A673 (cell line): ENCODE measurements around the gene CERKL. TPM values are rescaled to one million over a fixed set of nuclear protein-coding genes. Genes with fewer than 3 reads are reported as not detected.

Source experiments
- BruUV-seq: library from RNA; stranded (reverse); fragments of 400-500 nt; replicated peaks from 2 replicates; lab custom pipeline; 2021; lab: Mats Ljungman, UMichigan
- CTCF ChIA-PET: fragments of 300-600 bp; sonication (Branson Sonifier 250); formaldehyde crosslinking; loops from one replicate; lab custom pipeline; 2022; ENCODE audit warnings: antibody characterized with exemption; lab: Charles Lee
- POLR2A ChIA-PET: fragments of 300-600 bp; sonication (Branson Sonifier 250); formaldehyde crosslinking; loops from one replicate; lab custom pipeline; 2022; ENCODE audit warnings: antibody characterized with exemption; ENCODE audit not compliant: low non-redundant PET; lab: Charles Lee
- DNase-seq: peaks from one replicate; pipeline ENCODE4 v3.0.0-alpha.2; 2015; ENCODE audit warnings: low spot score
- H3K27ac ChIP-seq: fragments of 200-600 bp; sonication (generic); 2 replicates; pipeline ENCODE4 v1.5.1; 2016; ENCODE audit warnings: mixed run types, low read depth, mild to moderate bottlenecking, mixed read lengths, antibody characterized with exemption, low read length; ENCODE audit not compliant: poor library complexity, severe bottlenecking
- H3K27me3 ChIP-seq: fragments of 200-600 bp; sonication (generic); replicated peaks from 2 replicates; pipeline ENCODE4 v1.6.1; 2017; ENCODE audit warnings: mixed run types, low read depth, mild to moderate bottlenecking, mixed read lengths, antibody characterized with exemption, low read length; ENCODE audit not compliant: insufficient read depth, poor library complexity
- H3K36me3 ChIP-seq: fragments of 200-600 bp; sonication (generic); 2 replicates; pipeline ENCODE4 v1.6.1; 2016; ENCODE audit warnings: mixed run types, mild to moderate bottlenecking, mixed read lengths, antibody characterized with exemption, low read length; ENCODE audit not compliant: insufficient read depth, poor library complexity, severe bottlenecking
- H3K4me1 ChIP-seq: fragments of 200-600 bp; sonication (generic); 2 replicates; pipeline ENCODE4 v1.6.1; 2017; ENCODE audit warnings: mixed run types, mild to moderate bottlenecking, mixed read lengths, antibody characterized with exemption, low read length; ENCODE audit not compliant: insufficient read depth, poor library complexity, severe bottlenecking
- H3K4me3 ChIP-seq: fragments of 200-600 bp; sonication (generic); 2 replicates; pipeline ENCODE4 v1.5.1; 2016; ENCODE audit warnings: low read depth, mixed run types, mild to moderate bottlenecking, mixed read lengths, low read length; ENCODE audit not compliant: poor library complexity, severe bottlenecking
- H3K9me3 ChIP-seq: fragments of 200-600 bp; sonication (generic); 2 replicates; pipeline ENCODE4 v1.6.1; 2016; ENCODE audit warnings: mixed run types, low read depth, mild to moderate bottlenecking, mixed read lengths, antibody characterized with exemption, low read length; ENCODE audit not compliant: poor library complexity, severe bottlenecking
- EZH2 ChIP-seq: fragments of 200-600 bp; sonication (generic); IDR thresholded peaks from 2 replicates; pipeline ENCODE4 v1.6.1; 2017; ENCODE audit warnings: borderline replicate concordance, low read depth, mild to moderate bottlenecking, mixed read lengths, antibody characterized with exemption, low read length; ENCODE audit not compliant: poor library complexity, severe bottlenecking
- intact Hi-C: fragments of 100-400 bp; cut with micrococcal nuclease; formaldehyde crosslinking; loops from one replicate; pipeline ENCODE4 v1.10.0; 2022; ENCODE audit not compliant: unreplicated experiment
- total RNA-seq: library from RNA; stranded (reverse); gene quantifications from 2 replicates; pipeline ENCODE4 v1.2.3, GENCODE V29; 2021
- TF ChIP-seq, protein P1 (sequence below): fragments of 300-800, 200-600 bp; sonication (generic); conservative IDR thresholded peaks from 2 replicates; pipeline ENCODE4 v1.5.1; 2017; ENCODE audit warnings: low read depth, mild to moderate bottlenecking, antibody characterized with exemption, low read length, moderate library complexity, mixed read lengths

CERKL gene
- total RNA-seq, 1 experiment from 2014 or later: 0.75 TPM

DNA sequence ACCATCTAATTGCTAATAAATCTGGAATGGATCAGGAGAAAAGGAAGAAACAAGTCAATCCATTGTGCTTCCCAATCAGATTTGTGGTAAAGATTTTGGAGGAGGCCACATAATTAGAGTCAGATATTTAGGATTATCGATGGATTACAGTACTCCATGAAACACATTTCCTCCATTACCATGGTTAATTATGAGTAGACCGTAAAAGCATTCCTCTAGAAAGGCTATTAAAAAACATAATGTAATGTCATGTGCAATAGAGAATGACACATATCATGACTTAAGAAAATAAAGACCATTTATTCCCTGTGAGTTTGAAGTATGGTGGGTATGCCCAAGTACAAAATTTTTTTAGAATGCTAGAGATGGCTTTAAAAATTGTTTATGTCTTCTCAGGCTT lies 103.7 kb downstream of the CERKL start:
- H3K36me3 ChIP-seq: no peaks in the 10 kb centered on the region
- BruUV-seq: no TSS peak
- CTCF ChIA-PET: no interaction called here
- no peak overlapping the region for H3K4me3 ChIP-seq
- no peaks in the 10 kb centered on the region for H3K9me3 ChIP-seq
- no peaks in the 10 kb centered on the region for H3K27me3 ChIP-seq
- peak; percentile 14 for DNase-seq
- POLR2A ChIA-PET: no interaction called here
- H3K27ac ChIP-seq: no peak overlapping the region
- intact Hi-C loops: no loop called here
- TF ChIP-seq, protein P1, sequence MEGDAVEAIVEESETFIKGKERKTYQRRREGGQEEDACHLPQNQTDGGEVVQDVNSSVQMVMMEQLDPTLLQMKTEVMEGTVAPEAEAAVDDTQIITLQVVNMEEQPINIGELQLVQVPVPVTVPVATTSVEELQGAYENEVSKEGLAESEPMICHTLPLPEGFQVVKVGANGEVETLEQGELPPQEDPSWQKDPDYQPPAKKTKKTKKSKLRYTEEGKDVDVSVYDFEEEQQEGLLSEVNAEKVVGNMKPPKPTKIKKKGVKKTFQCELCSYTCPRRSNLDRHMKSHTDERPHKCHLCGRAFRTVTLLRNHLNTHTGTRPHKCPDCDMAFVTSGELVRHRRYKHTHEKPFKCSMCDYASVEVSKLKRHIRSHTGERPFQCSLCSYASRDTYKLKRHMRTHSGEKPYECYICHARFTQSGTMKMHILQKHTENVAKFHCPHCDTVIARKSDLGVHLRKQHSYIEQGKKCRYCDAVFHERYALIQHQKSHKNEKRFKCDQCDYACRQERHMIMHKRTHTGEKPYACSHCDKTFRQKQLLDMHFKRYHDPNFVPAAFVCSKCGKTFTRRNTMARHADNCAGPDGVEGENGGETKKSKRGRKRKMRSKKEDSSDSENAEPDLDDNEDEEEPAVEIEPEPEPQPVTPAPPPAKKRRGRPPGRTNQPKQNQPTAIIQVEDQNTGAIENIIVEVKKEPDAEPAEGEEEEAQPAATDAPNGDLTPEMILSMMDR: no peak
- no peak for TF ChIP-seq EZH2
- H3K4me1 ChIP-seq: peaks cover 14% of the 10 kb centered on the region

GRCh38 chr2:181552808-181553207 lies 104.1 kb downstream of the CERKL start:
- H3K4me3 ChIP-seq: no peak overlapping the region
- DNase-seq: no peak
- intact Hi-C loops: no loop called here
- no peaks in the 10 kb centered on the region for H3K36me3 ChIP-seq
- TF ChIP-seq, protein P1: no peak
- TF ChIP-seq EZH2: no peak
- H3K9me3 ChIP-seq: no peaks in the 10 kb centered on the region
- CTCF ChIA-PET: no interaction called here
- H3K27ac ChIP-seq: no peak overlapping the region
- BruUV-seq: no TSS peak
- peaks cover 14% of the 10 kb centered on the region for H3K4me1 ChIP-seq
- no peaks in the 10 kb centered on the region for H3K27me3 ChIP-seq
- POLR2A ChIA-PET: no interaction called here

GRCh38 chr2:181546086-181546485 lies 110.8 kb downstream of the CERKL start:
- intact Hi-C loops: no loop called here
- no peak overlapping the region for H3K27ac ChIP-seq
- no peaks in the 10 kb centered on the region for H3K27me3 ChIP-seq
- CTCF ChIA-PET: no interaction called here
- TF ChIP-seq EZH2: no peak
- TF ChIP-seq, protein P1: no peak
- no peak overlapping the region for H3K4me3 ChIP-seq
- BruUV-seq: no TSS peak
- no peak for DNase-seq
- H3K36me3 ChIP-seq: no peaks in the 10 kb centered on the region
- no peaks in the 10 kb centered on the region for H3K4me1 ChIP-seq
- POLR2A ChIA-PET: no interaction called here
- H3K9me3 ChIP-seq: no peaks in the 10 kb centered on the region
